ENCODE measurements around the gene FLII. TPM values are rescaled to one million over a fixed set of nuclear protein-coding genes. Genes with fewer than 3 reads are reported as not detected.

Gene FLII
- total and polyA plus RNA-seq, 2 of the 13 experiments (the other 11 are each of a cell fraction or from before 2014, with no cell fraction given) = 130 to 303 TPM

- TF ChIP-seq ZNF281 (CRISPR knock-in tag; IDR thresholded peaks at IDR 0.05; ENCODE audit: borderline replicate concordance) (no peak; the same call in 1 of the 2 replicates), YEATS4 (CRISPR knock-in tag; IDR thresholded peaks at IDR 0.05; ENCODE audit: borderline replicate concordance) (no peak; the same call in 1 of the 2 replicates), TSC22D2 (CRISPR knock-in tag; IDR thresholded peaks at IDR 0.05; ENCODE audit: borderline replicate concordance) (no peak), GABPA (IDR thresholded peaks at IDR 0.05; ENCODE audit: low read depth, low read length) (no peak), GABPA (CRISPR knock-in tag; IDR thresholded peaks at IDR 0.05; ENCODE audit: low read depth) (no peak), HBP1 (CRISPR knock-in tag; IDR thresholded peaks at IDR 0.05; ENCODE audit: low read depth) (no peak), ZNF589 (CRISPR knock-in tag; conservative IDR thresholded peaks at IDR 0.05) (no peak), CREB1 (IDR thresholded peaks at IDR 0.05) (no peak), CREB1 (CRISPR knock-in tag; IDR thresholded peaks at IDR 0.05) (no peak), RBM39 (IDR thresholded peaks at IDR 0.05; ENCODE audit: low read depth, low read length, poor library complexity, severe bottlenecking) (peak; percentile 43), SMARCE1 (IDR thresholded peaks at IDR 0.05; ENCODE audit: borderline replicate concordance) (no peak), BHLHE40 (IDR thresholded peaks at IDR 0.05; ENCODE audit: low read length) (no peak), TEAD3 (CRISPR knock-in tag; optimal IDR thresholded peaks at IDR 0.05; ENCODE audit: borderline replicate concordance) (peak; percentile 17), POLR2G (IDR thresholded peaks at IDR 0.05; ENCODE audit: low read depth, low read length) (peak; percentile 63), FOXK2 (IDR thresholded peaks at IDR 0.05) (no peak), CBX1 (IDR thresholded peaks at IDR 0.05; ENCODE audit: low read depth) (no peak), YY1 (IDR thresholded peaks at IDR 0.05; ENCODE audit: insufficient read depth, insufficient replicate concordance, low read depth, low read length) (no peak), CSRNP1 (CRISPR knock-in tag; IDR thresholded peaks at IDR 0.05) (peak; percentile 28; the same call in 1 of the 2 replicates), ZNF296 (CRISPR knock-in tag; conservative IDR thresholded peaks at IDR 0.05) (no peak), CCAR2 (optimal IDR thresholded peaks at IDR 0.05; ENCODE audit: low read depth, low read length) (no peak), ARID3A (IDR thresholded peaks at IDR 0.05; ENCODE audit: low read depth, low read length) (no peak), SAP130 (CRISPR knock-in tag; IDR thresholded peaks at IDR 0.05; ENCODE audit: low read depth) (peak; percentile 56), ZNF775 (CRISPR knock-in tag; IDR thresholded peaks at IDR 0.05; ENCODE audit: borderline replicate concordance) (no peak), ISL2 (CRISPR knock-in tag; IDR thresholded peaks at IDR 0.05) (no peak; the same call in 1 of the 2 replicates)
Observed at GRCh38 chr17:18224387-18225120, 34.0 kb downstream of the FLII start (continued).

Measured in HepG2 (cell line).